Heart left ventricle (tissue), 16 donors: Measurements from ENCODE around the gene LPCAT2. TPM values are rescaled to one million over a fixed set of nuclear protein-coding genes. Genes with fewer than 3 reads are reported as not detected.

Source experiments
- ATAC-seq, 4 donors: fragments of 200-7000 bp; cut with Tn5 transposase; one replicate each; pipeline ENCODE4 v1.9.1; 2020 to 2022; ENCODE audit warnings: moderate library complexity in 4 of 4, mild to moderate bottlenecking in 3 of 4, moderate number of reproducible peaks in 1 of 4
- DNase-seq, 5 donors: peaks; one replicate each; pipeline ENCODE4 v3.0.0-alpha.2; 2020
- H3K27ac ChIP-seq, 12 donors: fragments of 200-600 bp; sonication (generic) in 4 of 12; one replicate each; pipeline versions ENCODE4 v1.5.0 to v1.8.0; 2016 to 2022; ENCODE audit warnings: mild to moderate bottlenecking in 2 of 12
- H3K27me3 ChIP-seq, 9 donors: fragments of 200-600 bp; sonication (generic) in 2 of 9; one replicate each; pipeline versions ENCODE4 v1.5.1 to v1.8.0; 2016 to 2022; ENCODE audit warnings: mild to moderate bottlenecking in 3 of 9
- H3K36me3 ChIP-seq, 9 donors: fragments of 200-600 bp; sonication (generic) in 2 of 9; one replicate each; pipeline versions ENCODE4 v1.5.0 to v1.8.0; 2018 to 2022; ENCODE audit warnings: mild to moderate bottlenecking in 2 of 9
- H3K4me1 ChIP-seq, 12 donors: fragments of 200-600 bp; sonication (generic) in 4 of 12; one replicate each; pipeline versions ENCODE4 v1.5.0 to v1.8.0; 2016 to 2022; ENCODE audit warnings: mild to moderate bottlenecking in 3 of 12
- H3K4me3 ChIP-seq, 12 donors: fragments of 200-600 bp; sonication (generic) in 4 of 12; one replicate each; pipeline versions ENCODE4 v1.5.0 to v1.8.0; 2017 to 2022; ENCODE audit warnings: mild to moderate bottlenecking in 9 of 12, moderate library complexity in 4 of 12
- H3K9me3 ChIP-seq, 12 donors: fragments of 200-600 bp; sonication (generic) in 4 of 12; one replicate each; pipeline versions ENCODE4 v1.5.0 to v1.8.0; 2016 to 2022; ENCODE audit warnings: mild to moderate bottlenecking in 1 of 12
- POLR2A ChIP-seq, 2 donors: fragments of 450-650 bp; IDR thresholded peaks; one replicate each; pipeline ENCODE4 v1.6.1; 2017; ENCODE audit warnings: antibody characterized with exemption in 2 of 2, mild to moderate bottlenecking in 2 of 2, moderate library complexity in 2 of 2
- WGBS, 4 donors: extraction: QIAGEN DNeasy Blood & Tissue Kit in 2 of 4; methylation state at CpG; one replicate each; pipeline versions ENCODE4 v1.1.5 to v1.1.7; 2013 to 2018; 5-methylcytosine and 5-hydroxymethylcytosine counted together
- intact Hi-C, 10 donors: fragments of 100-400 bp; cut with DNase I; formaldehyde crosslinking; loops; one replicate each; pipeline versions ENCODE4 v1.11.1 to v1.14.2; 2022
- polyA plus RNA-seq, 2 donors: library from polyadenylated mRNA; stranded (reverse); fragments of 200-250 nt; gene quantifications; one replicate each; pipeline ENCODE4 v1.2.3, GENCODE V29; 2013
- total RNA-seq, 9 donors: library from RNA; depleted of rRNA in 2 of 9; stranded (reverse); fragments of >200 nt in 2 of 9; fragmentation: NEBNext Ultra II Directional in 3 of 9; extraction: Animal tissue kit (Norgen Biotek cat#: 25700) in 3 of 9; gene quantifications; one replicate each; pipeline versions ENCODE4 v1.1.0 to v1.2.4, GENCODE V29; 2016 to 2023
- TF ChIP-seq, protein P1 (sequence below), 12 donors: fragments of 200-600 bp; sonication (generic) in 4 of 12; IDR thresholded peaks; one replicate each; pipeline versions ENCODE4 v1.5.0 to v1.8.0; 2018 to 2022; ENCODE audit warnings: antibody characterized with exemption in 12 of 12, mild to moderate bottlenecking in 5 of 12
- donor health status: ischemic (EF 13 %, LVEDD 7.1; RV severe dilation, severe dysfunction).
- donor health status: healthy with polysubstance abuse.
- donor health status: DM: no; HTN: yes; CAD: no.
- donor health status: DM: no; HTN: no; CAD: no.
- donor health status: ischemic (EF 25% LVEDD 6.9; RV normal size, moderate dysfunction).
- donor health status: ischemic (EF 25% LVEDD 5.7; RV mildly dilated, moderate dysfunction).
- donor health status: healthy.
- donor health status: DM: yes; HTN: yes; CAD: no.
- donor health status: ischemic (EF 35%, LVEDD 5.7; RV mildly dilated, moderate dysfunction).
- donor health status: nonischemic (EF 11% LVEDD 7.7; RV severe dilation, severe dysfunction).
- donor health status: DM: yes; HTN: yes; CAD: no.
- donor health status: PGD.
- donor health status: ischemic (EF 29% LVEDD 5.4; RV normal size, mild dysfunction).
- donor health status: nonischemic (EF 23%, LVEDD 6.1; RV moderate dilation, normal function).

The LPCAT2 gene
- total and polyA plus RNA-seq, 11 donors, result 3.8 to 13.6 (median 6.5) TPM

- Histone ChIP-seq H3K9me3 (no peaks in the 10 kb centered on the region), H3K4me1 (peaks cover 10 to 43% (median 28%) of the 10 kb centered on the region in 12 donors), H3K36me3 (peaks cover 0 to 53% (median 0%) of the 10 kb centered on the region in 9 donors), H3K27me3 (no peaks in the 10 kb centered on the region), H3K27ac (no peak overlapping the region), H3K4me3 (no peak overlapping the region)
- DNase-seq (no peak), ATAC-seq (no peak)
- TF ChIP-seq, protein P1, sequence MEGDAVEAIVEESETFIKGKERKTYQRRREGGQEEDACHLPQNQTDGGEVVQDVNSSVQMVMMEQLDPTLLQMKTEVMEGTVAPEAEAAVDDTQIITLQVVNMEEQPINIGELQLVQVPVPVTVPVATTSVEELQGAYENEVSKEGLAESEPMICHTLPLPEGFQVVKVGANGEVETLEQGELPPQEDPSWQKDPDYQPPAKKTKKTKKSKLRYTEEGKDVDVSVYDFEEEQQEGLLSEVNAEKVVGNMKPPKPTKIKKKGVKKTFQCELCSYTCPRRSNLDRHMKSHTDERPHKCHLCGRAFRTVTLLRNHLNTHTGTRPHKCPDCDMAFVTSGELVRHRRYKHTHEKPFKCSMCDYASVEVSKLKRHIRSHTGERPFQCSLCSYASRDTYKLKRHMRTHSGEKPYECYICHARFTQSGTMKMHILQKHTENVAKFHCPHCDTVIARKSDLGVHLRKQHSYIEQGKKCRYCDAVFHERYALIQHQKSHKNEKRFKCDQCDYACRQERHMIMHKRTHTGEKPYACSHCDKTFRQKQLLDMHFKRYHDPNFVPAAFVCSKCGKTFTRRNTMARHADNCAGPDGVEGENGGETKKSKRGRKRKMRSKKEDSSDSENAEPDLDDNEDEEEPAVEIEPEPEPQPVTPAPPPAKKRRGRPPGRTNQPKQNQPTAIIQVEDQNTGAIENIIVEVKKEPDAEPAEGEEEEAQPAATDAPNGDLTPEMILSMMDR (IDR thresholded peaks at IDR 0.05), result no peak
- TF ChIP-seq POLR2A (IDR thresholded peaks at IDR 0.05), result no peak
- intact Hi-C loops, result loop anchor here in 1 of 10 donors (5.0 kb wide), 1 partner anchor 36 kb away; no protein-coding TSS in a partner anchor
- WGBS, 4 donors, result 79 to 87% (median 83%) methylated on average over 7 of the region's 7 CpGs
Observed at GRCh38 chr16:55506083-55506482, 2.8 kb upstream of the LPCAT2 start.

- Histone ChIP-seq H3K36me3 (peaks cover 0 to 46% (median 0%) of the 10 kb centered on the region in 9 donors), H3K4me3 (no peak overlapping the region), H3K4me1 (peaks cover 10 to 41% (median 23%) of the 10 kb centered on the region in 12 donors), H3K27ac (no peak overlapping the region), H3K9me3 (peaks cover 0 to under 1% (median 0%) of the 10 kb centered on the region in 12 donors), H3K27me3 (no peaks in the 10 kb centered on the region)
- intact Hi-C loops, result loop anchor here in 1 of 10 donors (5.0 kb wide), 1 partner anchor 36 kb away; no protein-coding TSS in a partner anchor
- no peak for DNase-seq
- 48 to 96% (median 82%) methylated on average over 4 of the region's 4 CpGs for WGBS, 4 donors
- TF ChIP-seq, protein P1 (IDR thresholded peaks at IDR 0.05), result no peak
- TF ChIP-seq POLR2A (IDR thresholded peaks at IDR 0.05), result no peak
- no peak for ATAC-seq
Observed at GRCh38 chr16:55506708-55507107, 2.2 kb upstream of the LPCAT2 start.

GRCh38 chr16:55508271-55508921 lies 476 bp upstream of the LPCAT2 start:
- WGBS, 4 donors, result 61 to 64% (median 63%) methylated on average over 9 of the region's 9 CpGs
- Histone ChIP-seq H3K4me3 (peak overlapping the region in 10 of 12 donors; percentile 54 to 79 (median 76)), H3K9me3 (peaks cover 0 to 17% (median 6%) of the 10 kb centered on the region in 12 donors), H3K27ac (peak overlapping the region in 10 of 12 donors; percentile 38 to 88 (median 72)), H3K4me1 (peaks cover 1 to 26% (median 6%) of the 10 kb centered on the region in 12 donors), H3K27me3 (no peaks in the 10 kb centered on the region), H3K36me3 (peaks cover 0 to 40% (median 8%) of the 10 kb centered on the region in 9 donors)
- TF ChIP-seq POLR2A (IDR thresholded peaks at IDR 0.05), result no peak
- TF ChIP-seq, protein P1 (IDR thresholded peaks at IDR 0.05), result no peak
- intact Hi-C loops, result loop anchor here in 1 of 10 donors (5.0 kb wide), 1 partner anchor 34 kb away; no protein-coding TSS in a partner anchor
- DNase-seq, result no peak
- peak in 2 of 4 donors; percentile 6 to 18 for ATAC-seq

DNA sequence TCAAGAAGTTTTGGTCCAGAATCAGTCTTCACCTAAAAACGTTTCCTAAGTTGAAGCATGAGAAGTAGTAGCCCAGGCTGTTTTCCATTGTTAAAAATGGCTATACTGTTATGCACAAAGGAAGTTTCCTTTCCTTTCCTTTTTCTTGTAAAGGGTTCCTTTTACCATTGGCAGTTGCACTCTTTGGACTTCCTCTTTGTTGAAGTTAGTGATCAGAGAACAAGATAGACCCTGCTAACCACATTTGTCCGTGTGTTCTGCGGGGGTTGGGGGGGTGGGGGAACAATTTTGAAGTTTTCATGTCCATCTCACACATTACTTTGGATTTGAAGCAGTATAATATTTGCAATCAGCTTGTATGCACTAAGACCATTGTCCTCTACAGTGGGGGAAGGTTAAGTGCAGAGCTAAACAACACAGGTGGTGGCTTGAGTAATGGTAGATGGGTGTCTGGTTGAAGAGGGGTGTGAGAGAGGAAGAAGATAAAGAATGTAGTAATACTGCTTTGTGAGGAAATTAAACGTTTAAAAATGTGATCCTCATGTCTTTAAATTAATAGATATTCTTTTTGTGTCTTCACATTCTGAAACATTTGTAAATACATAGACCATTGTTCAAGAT lies 1.4 kb downstream of the LPCAT2 start:
- intact Hi-C loops, result no loop called here
- Histone ChIP-seq H3K9me3 (peaks cover 0 to 20% (median 8%) of the 10 kb centered on the region in 12 donors), H3K4me3 (peak overlapping the region in 11 of 12 donors; percentile 52 to 79 (median 75)), H3K36me3 (peaks cover 0 to 25% (median 8%) of the 10 kb centered on the region in 9 donors), H3K4me1 (peaks cover 0 to 25% (median 0%) of the 10 kb centered on the region in 12 donors), H3K27me3 (no peaks in the 10 kb centered on the region), H3K27ac (peak overlapping the region in 8 of 12 donors; percentile 38 to 88 (median 73))
- no peak for DNase-seq
- TF ChIP-seq, protein P1 (IDR thresholded peaks at IDR 0.05), result no peak
- no peak for TF ChIP-seq POLR2A (IDR thresholded peaks at IDR 0.05)
- 46 to 57% (median 55%) methylated on average over 4 of the region's 4 CpGs for WGBS, 4 donors
- ATAC-seq, result peak in 1 of 4 donors; percentile 40
